Measurements from ENCODE around the gene KRTAP6-3. TPM values are rescaled to one million over a fixed set of nuclear protein-coding genes. Genes with fewer than 3 reads are reported as not detected.

KRTAP6-3 gene
- total RNA-seq, 1 donor from 2014 or later, result not detected

GRCh38 chr21:30629200-30629599 lies 37.0 kb downstream of the KRTAP6-3 start:
- DNase-seq (no peak), ATAC-seq (ENCODE audit: low read depth) (no peak)
- TF ChIP-seq CTCF (IDR thresholded peaks at IDR 0.05), result no peak
- no peaks in the 10 kb centered on the region for H3K27me3 Mint-ChIP-seq
- intact Hi-C loops (cut with micrococcal nuclease), result loop anchor here (10.0 kb wide), 1 partner anchor 66 kb away; no protein-coding TSS in a partner anchor
- H3K4me3 Mint-ChIP-seq, result no peak overlapping the region
- ChIA-PET POLR2A (no interaction called here), CTCF (no interaction called here)
- no peaks in the 10 kb centered on the region for H3K36me3 Mint-ChIP-seq (ENCODE audit: low read depth)
- no peaks in the 10 kb centered on the region for H3K4me1 Mint-ChIP-seq
- peaks cover 8% of the 10 kb centered on the region for H3K9me3 Mint-ChIP-seq
- H3K27ac Mint-ChIP-seq, result no peak overlapping the region

GRCh38 chr21:30634906-30635305 lies 42.7 kb downstream of the KRTAP6-3 start, which contains the start of gene KRTAP20-2:
TSS of gene KRTAP20-2 (plus strand) at chr21:30635206. CDS start at chr21:30635264, 58 bp downstream.
- ATAC-seq (ENCODE audit: low read depth) (no peak), DNase-seq (no peak)
- ChIA-PET POLR2A (no interaction called here), CTCF (no interaction called here)
- H3K9me3 Mint-ChIP-seq, result peaks cover 3% of the 10 kb centered on the region
- H3K27ac Mint-ChIP-seq, result no peak within 1 kb of the TSS
- intact Hi-C loops (cut with micrococcal nuclease), result no loop called here
- no peaks in the 10 kb centered on the region for H3K27me3 Mint-ChIP-seq
- no peak for TF ChIP-seq CTCF (IDR thresholded peaks at IDR 0.05)
- H3K36me3 Mint-ChIP-seq (ENCODE audit: low read depth), result no peaks in the 10 kb centered on the region
- H3K4me3 Mint-ChIP-seq, result no peak within 1 kb of the TSS
- no peaks in the 10 kb centered on the region for H3K4me1 Mint-ChIP-seq

- ATAC-seq (ENCODE audit: low read depth) (no peak), DNase-seq (no peak)
- ChIA-PET CTCF (no interaction called here), POLR2A (no interaction called here)
- Mint-ChIP-seq H3K4me3 (no peak overlapping the region), H3K27ac (no peak overlapping the region), H3K9me3 (peaks cover 5% of the 10 kb centered on the region), H3K4me1 (no peaks in the 10 kb centered on the region), H3K36me3 (ENCODE audit: low read depth) (no peaks in the 10 kb centered on the region), H3K27me3 (no peaks in the 10 kb centered on the region)
- TF ChIP-seq CTCF (IDR thresholded peaks at IDR 0.05), result no peak
- intact Hi-C loops (cut with micrococcal nuclease), result no loop called here
Observed at GRCh38 chr21:30638686-30639085, 46.4 kb downstream of the KRTAP6-3 start.

- no peak for DNase-seq
- no peak within 1 kb of the TSS for H3K27ac Mint-ChIP-seq
- H3K27me3 Mint-ChIP-seq, result no peaks in the 10 kb centered on the region
- intact Hi-C loops (cut with micrococcal nuclease), result no loop called here
- no peaks in the 10 kb centered on the region for H3K36me3 Mint-ChIP-seq (ENCODE audit: low read depth)
- no peaks in the 10 kb centered on the region for H3K4me1 Mint-ChIP-seq
- no peak for TF ChIP-seq CTCF (IDR thresholded peaks at IDR 0.05)
- H3K4me3 Mint-ChIP-seq, result no peak within 1 kb of the TSS
- ChIA-PET POLR2A (no interaction called here), CTCF (no interaction called here)
- ATAC-seq (ENCODE audit: low read depth), result no peak
- peaks cover 9% of the 10 kb centered on the region for H3K9me3 Mint-ChIP-seq
Observed at GRCh38 chr21:30642564-30642963, 50.3 kb downstream of the KRTAP6-3 start, which contains the start of gene KRTAP20-3. TSS of gene KRTAP20-3 (plus strand) at chr21:30642864.

Other genes with a start within 250 kb of the KRTAP6-3 start
- gene KRTAP23-1, start 243.8 kb upstream of the KRTAP6-3 start, total RNA-seq, result not detected in 2 replicates
- gene KRTAP13-2, start 220.2 kb upstream of the KRTAP6-3 start, total RNA-seq, result not detected in 2 replicates
- gene KRTAP13-1, start 196.4 kb upstream of the KRTAP6-3 start, total RNA-seq, result not detected in 2 replicates
- not detected in 2 replicates for gene KRTAP13-3, start 166.5 kb upstream of the KRTAP6-3 start, total RNA-seq
- gene KRTAP13-4, start 162.2 kb upstream of the KRTAP6-3 start, total RNA-seq, result not detected in 2 replicates
- gene KRTAP15-1, start 152.2 kb upstream of the KRTAP6-3 start, total RNA-seq, result not detected in 2 replicates
- gene KRTAP19-1, start 112.1 kb upstream of the KRTAP6-3 start, total RNA-seq, result not detected in 2 replicates
- gene KRTAP19-2, start 105.0 kb upstream of the KRTAP6-3 start, total RNA-seq, result not detected in 2 replicates
- not detected in 2 replicates for gene KRTAP19-3, start 100.4 kb upstream of the KRTAP6-3 start, total RNA-seq
- gene KRTAP19-4, start 95.3 kb upstream of the KRTAP6-3 start, total RNA-seq, result not detected in 2 replicates
- gene KRTAP19-5, start 90.3 kb upstream of the KRTAP6-3 start, total RNA-seq, result not detected in 2 replicates
- not detected in 2 replicates for gene KRTAP19-6, start 50.6 kb upstream of the KRTAP6-3 start, total RNA-seq
- gene KRTAP19-7, start 31.1 kb upstream of the KRTAP6-3 start, total RNA-seq, result not detected in 2 replicates
- not detected in 2 replicates for gene KRTAP22-2, start 2.0 kb upstream of the KRTAP6-3 start, total RNA-seq
- not detected in 2 replicates for gene KRTAP6-2, start 6.5 kb downstream of the KRTAP6-3 start, total RNA-seq
- not detected in 2 replicates for gene KRTAP22-1, start 8.6 kb downstream of the KRTAP6-3 start, total RNA-seq
- not detected in 2 replicates for gene KRTAP6-1, start 21.5 kb downstream of the KRTAP6-3 start, total RNA-seq
- gene KRTAP20-1, start 24.0 kb downstream of the KRTAP6-3 start, total RNA-seq, result not detected in 2 replicates
- gene KRTAP20-4, start 28.2 kb downstream of the KRTAP6-3 start, total RNA-seq, result not detected in 2 replicates
- not detected in 2 replicates for gene KRTAP20-2, start 42.8 kb downstream of the KRTAP6-3 start, total RNA-seq
- gene KRTAP20-3, start 50.4 kb downstream of the KRTAP6-3 start, total RNA-seq, result not detected in 2 replicates
- gene KRTAP21-3, start 126.3 kb downstream of the KRTAP6-3 start, total RNA-seq, result not detected in 2 replicates
- not detected in 2 replicates for gene KRTAP21-2, start 154.8 kb downstream of the KRTAP6-3 start, total RNA-seq
- not detected in 2 replicates for gene KRTAP21-1, start 163.0 kb downstream of the KRTAP6-3 start, total RNA-seq
- not detected in 2 replicates for gene KRTAP8-1, start 220.8 kb downstream of the KRTAP6-3 start, total RNA-seq
- not detected in 2 replicates for gene KRTAP7-1, start 237.3 kb downstream of the KRTAP6-3 start, total RNA-seq